ENCODE data around the gene ASZ1. TPM values are rescaled to one million over a fixed set of nuclear protein-coding genes. Genes with fewer than 3 reads are reported as not detected.

ASZ1 gene
- total RNA-seq, 5 donors from 2014 or later (not counting 1 experiment from before 2014, with no cell fraction given) = not detected

DNA sequence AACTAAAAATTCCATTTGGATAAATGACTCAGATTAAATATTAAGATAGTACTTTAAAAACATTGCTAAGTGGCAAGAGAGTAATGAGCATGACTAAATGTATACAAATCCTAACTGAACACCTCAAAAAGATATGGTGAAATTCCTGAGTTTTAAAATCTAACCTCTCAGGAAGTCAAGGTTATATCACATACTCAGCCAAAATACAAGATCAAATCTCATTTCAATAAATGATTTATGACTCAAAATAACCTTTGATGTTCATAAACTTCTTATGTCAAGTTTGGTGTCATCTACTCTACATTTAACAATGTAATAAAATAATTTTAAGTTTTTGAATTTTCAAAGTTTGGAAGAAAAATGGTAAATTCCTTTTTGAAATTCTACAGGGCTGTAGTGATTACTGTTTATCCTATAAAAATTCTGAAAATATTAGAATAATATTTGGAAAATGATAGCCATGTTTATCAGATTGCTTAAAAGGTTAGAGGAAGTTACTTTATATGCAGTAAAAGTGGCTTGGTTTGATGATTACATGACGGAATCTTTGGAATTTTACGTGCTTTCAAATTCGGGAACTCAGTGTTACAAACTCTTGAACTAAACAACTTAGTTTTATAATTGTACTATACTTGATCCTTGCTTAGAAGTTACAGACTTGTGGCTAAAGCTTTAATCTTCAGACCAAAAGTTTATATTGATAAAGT lies 43.7 kb downstream of the ASZ1 start:
- H3K27me3 ChIP-seq (replicated peaks in 1 of 2; ENCODE audit: control insufficient read depth in 2 of 2, extremely low read depth in 1 of 2, insufficient read depth in 2 of 2, low read length in 1 of 2) = no peaks in the 10 kb centered on the region

DNA sequence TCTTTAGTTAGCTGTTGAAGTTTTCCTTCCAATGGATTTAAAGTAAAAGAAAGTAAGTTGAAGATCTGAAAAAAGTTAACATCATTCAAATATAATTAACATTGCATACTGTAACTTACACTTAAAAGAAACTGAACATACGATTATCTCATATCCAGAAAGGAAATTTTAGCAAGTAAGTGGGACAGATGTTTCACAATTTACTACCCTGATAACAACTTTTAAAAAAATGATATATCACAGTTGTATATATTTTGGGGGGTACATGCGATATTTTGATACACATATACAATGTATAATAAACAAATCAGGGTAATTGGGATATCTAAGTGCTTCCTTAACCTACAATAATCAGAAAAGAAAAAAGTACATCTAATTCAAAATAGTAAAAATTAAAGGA lies 44.2 kb downstream of the ASZ1 start:
- ChIA-PET CTCF (no interaction called here), POLR2A (no interaction called here)
- Histone ChIP-seq H3K27me3 (replicated peaks in 1 of 2; ENCODE audit: control insufficient read depth in 2 of 2, extremely low read depth in 1 of 2, insufficient read depth in 2 of 2, low read length in 1 of 2) (no peaks in the 10 kb centered on the region), H3K4me3 (ENCODE audit: control insufficient read depth in 1 of 2, extremely low read depth in 1 of 2, low read length in 1 of 2) (no peak overlapping the region), H3K4me1 (ENCODE audit: control insufficient read depth in 1 of 2, extremely low read depth in 1 of 2, insufficient read depth in 2 of 2, low read length in 2 of 2) (no peaks in the 10 kb centered on the region), H3K9me3 (no peaks in the 10 kb centered on the region), H3K36me3 (ENCODE audit: control insufficient read depth in 2 of 2, extremely low read depth in 1 of 2, insufficient read depth in 1 of 2, low read length in 1 of 2) (no peaks in the 10 kb centered on the region), H3K27ac (ENCODE audit: low read length) (no peak overlapping the region)
- H3K9me3 Mint-ChIP-seq = peaks cover 0 to 6% (median 5%) of the 10 kb centered on the region in 3 donors
- H3K4me3 Mint-ChIP-seq = no peak overlapping the region
- no peak overlapping the region for H3K27ac Mint-ChIP-seq
- no peak for ATAC-seq (replicated peaks in 1 of 4)
- H3K27me3 Mint-ChIP-seq = no peaks in the 10 kb centered on the region
- DNase-seq = no peak
- WGBS (ENCODE audit: insufficient coverage) = no CpG with 5 or more reads among the region's 2 CpGs
- H3K36me3 Mint-ChIP-seq = no peaks in the 10 kb centered on the region
- no peaks in the 10 kb centered on the region for H3K4me1 Mint-ChIP-seq

More for the DNA sequence above, 43.7 kb downstream of the ASZ1 start:
- Mint-ChIP-seq H3K9me3 (peaks cover 0 to 12% (median 5%) of the 10 kb centered on the region in 3 donors), H3K4me1 (no peaks in the 10 kb centered on the region), H3K4me3 (no peak overlapping the region), H3K36me3 (no peaks in the 10 kb centered on the region), H3K27ac (no peak overlapping the region), H3K27me3 (no peaks in the 10 kb centered on the region)
- ChIA-PET POLR2A (no interaction called here), CTCF (no interaction called here)
- no peak overlapping the region for H3K4me3 ChIP-seq (ENCODE audit: control insufficient read depth in 1 of 2, extremely low read depth in 1 of 2, low read length in 1 of 2)
- no peaks in the 10 kb centered on the region for H3K36me3 ChIP-seq (ENCODE audit: control insufficient read depth in 2 of 2, extremely low read depth in 1 of 2, insufficient read depth in 1 of 2, low read length in 1 of 2)
- no peak for ATAC-seq (replicated peaks in 1 of 4)
- no peaks in the 10 kb centered on the region for H3K4me1 ChIP-seq (ENCODE audit: control insufficient read depth in 1 of 2, extremely low read depth in 1 of 2, insufficient read depth in 2 of 2, low read length in 2 of 2)
- H3K9me3 ChIP-seq = no peaks in the 10 kb centered on the region
- no CpG with 5 or more reads among the region's 3 CpGs for WGBS (ENCODE audit: insufficient coverage)
- no peak overlapping the region for H3K27ac ChIP-seq (ENCODE audit: low read length)
- DNase-seq = no peak

GRCh38 chr7:117381362-117381761 lies 45.9 kb downstream of the ASZ1 start:
- H3K4me3 Mint-ChIP-seq = no peak overlapping the region

GRCh38 chr7:117375380-117375779 lies 51.9 kb downstream of the ASZ1 start:
- CTCF ChIA-PET = no interaction called here
- DNase-seq = no peak
- H3K4me1 Mint-ChIP-seq = no peaks in the 10 kb centered on the region
- POLR2A ChIA-PET = no interaction called here
- no peak overlapping the region for H3K4me3 ChIP-seq (ENCODE audit: control insufficient read depth in 1 of 2, extremely low read depth in 1 of 2, low read length in 1 of 2)
- H3K27ac ChIP-seq (ENCODE audit: low read length) = no peak overlapping the region
- no peak for ATAC-seq (replicated peaks in 1 of 4)
- no peaks in the 10 kb centered on the region for H3K9me3 ChIP-seq
- no peaks in the 10 kb centered on the region for H3K4me1 ChIP-seq (ENCODE audit: control insufficient read depth in 1 of 2, extremely low read depth in 1 of 2, insufficient read depth in 2 of 2, low read length in 2 of 2)
- WGBS (ENCODE audit: insufficient coverage) = no CpG with 5 or more reads among the region's 2 CpGs
- H3K27me3 ChIP-seq (replicated peaks in 1 of 2; ENCODE audit: control insufficient read depth in 2 of 2, extremely low read depth in 1 of 2, insufficient read depth in 2 of 2, low read length in 1 of 2) = no peaks in the 10 kb centered on the region
- no peaks in the 10 kb centered on the region for H3K36me3 Mint-ChIP-seq
- no peaks in the 10 kb centered on the region for H3K27me3 Mint-ChIP-seq
- H3K36me3 ChIP-seq (ENCODE audit: control insufficient read depth in 2 of 2, extremely low read depth in 1 of 2, insufficient read depth in 1 of 2, low read length in 1 of 2) = no peaks in the 10 kb centered on the region
- no peak overlapping the region for H3K27ac Mint-ChIP-seq
- H3K9me3 Mint-ChIP-seq = peaks cover 0 to 4% (median 0%) of the 10 kb centered on the region in 3 donors
- H3K4me3 Mint-ChIP-seq = no peak overlapping the region

More at GRCh38 chr7:117381362-117381761, 45.9 kb downstream of the ASZ1 start:
- no peak overlapping the region for H3K4me3 ChIP-seq (ENCODE audit: control insufficient read depth in 1 of 2, extremely low read depth in 1 of 2, low read length in 1 of 2)
- no peaks in the 10 kb centered on the region for H3K27me3 ChIP-seq (replicated peaks in 1 of 2; ENCODE audit: control insufficient read depth in 2 of 2, extremely low read depth in 1 of 2, insufficient read depth in 2 of 2, low read length in 1 of 2)
- no peaks in the 10 kb centered on the region for H3K36me3 Mint-ChIP-seq
- ChIA-PET CTCF (no interaction called here), POLR2A (no interaction called here)
- DNase-seq (no peak), ATAC-seq (replicated peaks in 1 of 4) (no peak)
- no peaks in the 10 kb centered on the region for H3K9me3 ChIP-seq
- H3K27ac Mint-ChIP-seq = no peak overlapping the region
- H3K27me3 Mint-ChIP-seq = no peaks in the 10 kb centered on the region
- no peaks in the 10 kb centered on the region for H3K36me3 ChIP-seq (ENCODE audit: control insufficient read depth in 2 of 2, extremely low read depth in 1 of 2, insufficient read depth in 1 of 2, low read length in 1 of 2)
- H3K4me1 Mint-ChIP-seq = no peaks in the 10 kb centered on the region
- H3K9me3 Mint-ChIP-seq = peaks cover 0 to 4% (median 0%) of the 10 kb centered on the region in 3 donors
- H3K27ac ChIP-seq (ENCODE audit: low read length) = no peak overlapping the region
- H3K4me1 ChIP-seq (ENCODE audit: control insufficient read depth in 1 of 2, extremely low read depth in 1 of 2, insufficient read depth in 2 of 2, low read length in 2 of 2) = no peaks in the 10 kb centered on the region

DNA sequence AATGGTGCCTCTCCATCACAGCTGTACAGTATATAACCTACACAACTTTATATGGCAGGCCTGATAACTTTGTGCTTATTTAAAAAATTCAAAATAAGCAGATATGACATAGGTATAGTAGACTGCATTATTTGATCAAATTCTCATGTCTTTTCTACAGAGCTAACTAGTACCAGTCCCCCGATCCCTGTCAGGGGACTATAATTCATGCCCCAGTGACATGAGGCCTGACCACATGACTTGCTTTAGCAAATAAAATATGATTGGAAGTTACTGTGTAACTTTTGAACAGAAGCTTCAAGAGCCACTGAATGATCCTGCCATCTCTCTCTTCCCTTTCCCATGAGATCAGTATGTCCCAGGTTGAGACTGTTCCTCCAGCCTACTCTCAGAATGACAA lies 55.2 kb downstream of the ASZ1 start:
- H3K4me1 ChIP-seq (ENCODE audit: control insufficient read depth in 1 of 2, extremely low read depth in 1 of 2, insufficient read depth in 2 of 2, low read length in 2 of 2) = no peaks in the 10 kb centered on the region
- Mint-ChIP-seq H3K4me1 (no peaks in the 10 kb centered on the region), H3K27me3 (no peaks in the 10 kb centered on the region), H3K27ac (no peak overlapping the region), H3K9me3 (peaks cover 0 to 4% (median 0%) of the 10 kb centered on the region in 3 donors), H3K4me3 (no peak overlapping the region), H3K36me3 (no peaks in the 10 kb centered on the region)
- no peak overlapping the region for H3K27ac ChIP-seq (ENCODE audit: low read length)
- H3K9me3 ChIP-seq = no peaks in the 10 kb centered on the region
- no CpG with 5 or more reads among the region's 1 CpG for WGBS (ENCODE audit: insufficient coverage)
- H3K36me3 ChIP-seq (ENCODE audit: control insufficient read depth in 2 of 2, extremely low read depth in 1 of 2, insufficient read depth in 1 of 2, low read length in 1 of 2) = no peaks in the 10 kb centered on the region
- ATAC-seq (replicated peaks in 1 of 4) (no peak), DNase-seq (no peak)
- H3K4me3 ChIP-seq (ENCODE audit: control insufficient read depth in 1 of 2, extremely low read depth in 1 of 2, low read length in 1 of 2) = no peak overlapping the region
- ChIA-PET CTCF (no interaction called here), POLR2A (interaction anchor here in 1 of 2 donors (0.6 kb wide), 1 partner anchor 13 kb away, joined by 5 read pairs; no protein-coding TSS in a partner anchor)
- H3K27me3 ChIP-seq (replicated peaks in 1 of 2; ENCODE audit: control insufficient read depth in 2 of 2, extremely low read depth in 1 of 2, insufficient read depth in 2 of 2, low read length in 1 of 2) = no peaks in the 10 kb centered on the region

DNA sequence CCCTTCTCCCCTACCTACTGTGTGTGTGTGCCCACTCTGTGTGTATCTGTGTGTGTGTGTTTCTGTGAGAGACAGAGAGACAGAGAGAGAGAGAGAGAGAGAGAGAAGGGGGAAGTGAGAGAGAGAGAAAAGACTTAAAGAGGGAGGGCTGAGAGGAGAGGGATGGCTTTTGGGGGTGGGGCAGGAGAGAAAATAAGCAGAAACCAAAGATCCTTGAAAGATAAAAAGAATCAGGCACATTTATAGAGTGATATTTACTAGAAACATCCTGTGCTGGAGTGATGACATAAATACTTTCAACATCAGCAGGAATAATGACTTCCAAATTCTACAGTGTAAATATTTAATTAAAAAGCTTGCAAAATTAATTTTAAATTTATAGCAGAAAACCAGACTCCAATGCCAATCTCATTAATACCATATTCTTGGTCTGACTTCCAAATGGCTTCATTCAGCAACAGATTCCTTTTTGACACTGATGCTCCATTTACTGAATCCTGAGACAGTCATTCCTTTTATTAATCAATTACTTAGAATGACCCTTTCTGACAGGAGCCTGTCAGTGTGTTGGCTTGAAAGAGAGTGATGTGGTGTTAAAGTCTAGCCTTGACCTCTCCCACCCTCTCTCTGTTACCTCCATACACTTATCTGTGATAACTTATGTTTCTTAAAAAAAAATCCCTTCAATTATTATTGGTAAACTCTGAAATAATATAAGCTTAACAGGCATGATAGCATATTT lies 62.8 kb downstream of the ASZ1 start:
- H3K4me3 Mint-ChIP-seq = no peak overlapping the region
- CTCF ChIA-PET = interaction anchor here in 1 of 2 donors (0.6 kb wide), 2 partner anchors 47 to 239 kb away, joined by 3 read pairs; no protein-coding TSS in a partner anchor
- POLR2A ChIA-PET = no interaction called here

More for the DNA sequence above, 62.8 kb downstream of the ASZ1 start:
- peaks cover 0 to 4% (median 0%) of the 10 kb centered on the region in 3 donors for H3K9me3 Mint-ChIP-seq
- H3K27me3 ChIP-seq (replicated peaks in 1 of 2; ENCODE audit: control insufficient read depth in 2 of 2, extremely low read depth in 1 of 2, insufficient read depth in 2 of 2, low read length in 1 of 2) = no peaks in the 10 kb centered on the region
- H3K36me3 ChIP-seq (ENCODE audit: control insufficient read depth in 2 of 2, extremely low read depth in 1 of 2, insufficient read depth in 1 of 2, low read length in 1 of 2) = no peaks in the 10 kb centered on the region
- H3K27ac ChIP-seq (ENCODE audit: low read length) = no peak overlapping the region
- DNase-seq (no peak), ATAC-seq (replicated peaks in 1 of 4) (no peak)
- H3K27me3 Mint-ChIP-seq = peaks cover 0 to 4% of the 10 kb centered on the region in 2 donors
- no peak overlapping the region for H3K27ac Mint-ChIP-seq
- no peaks in the 10 kb centered on the region for H3K4me1 Mint-ChIP-seq
- H3K9me3 ChIP-seq = no peaks in the 10 kb centered on the region
- H3K4me1 ChIP-seq (ENCODE audit: control insufficient read depth in 1 of 2, extremely low read depth in 1 of 2, insufficient read depth in 2 of 2, low read length in 2 of 2) = no peaks in the 10 kb centered on the region
- H3K4me3 ChIP-seq (ENCODE audit: control insufficient read depth in 1 of 2, extremely low read depth in 1 of 2, low read length in 1 of 2) = no peak overlapping the region
- no peaks in the 10 kb centered on the region for H3K36me3 Mint-ChIP-seq
